NB4 (cell line): ENCODE data around the gene CD55.

Experiments used
- DNase-seq: peaks from one replicate; pipeline ENCODE4 v3.0.0; 2010; ENCODE audit warnings: low read depth
- H3K4me3 ChIP-seq: one replicate; pipeline ENCODE4 v1.5.1; 2011; ENCODE audit warnings: mild to moderate bottlenecking, low read depth, low read length, moderate library complexity
- CTCF ChIP-seq: IDR thresholded peaks from one replicate; pipeline ENCODE4 v1.5.1; 2012; ENCODE audit warnings: low read depth, low read length
- MYC ChIP-seq: IDR thresholded peaks from 2 replicates; pipeline ENCODE4 v1.6.1; 2011; ENCODE audit warnings: low read depth, low read length
- POLR2A ChIP-seq: IDR thresholded peaks from 2 replicates; pipeline ENCODE4 v1.6.1; 2011; ENCODE audit warnings: mild to moderate bottlenecking; ENCODE audit not compliant: insufficient read length; ENCODE audit errors: extremely low read depth
- TF ChIP-seq, protein P1 (sequence below): IDR thresholded peaks from 2 replicates; pipeline ENCODE4 v1.6.1; 2011; ENCODE audit warnings: low read depth, low read length

Gene CD55

GRCh38 chr1:207389728-207390464, 68.4 kb downstream of the CD55 start:
- no peak for DNase-seq
- H3K4me3 ChIP-seq: no peak overlapping the region
- TF ChIP-seq MYC (no peak), CTCF (no peak)
- TF ChIP-seq, protein P1, sequence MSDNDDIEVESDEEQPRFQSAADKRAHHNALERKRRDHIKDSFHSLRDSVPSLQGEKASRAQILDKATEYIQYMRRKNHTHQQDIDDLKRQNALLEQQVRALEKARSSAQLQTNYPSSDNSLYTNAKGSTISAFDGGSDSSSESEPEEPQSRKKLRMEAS: no peak

- no peak for DNase-seq
- TF ChIP-seq, protein P1: no peak
- TF ChIP-seq MYC (no peak), CTCF (no peak), POLR2A (no peak)
- no peak overlapping the region for H3K4me3 ChIP-seq
Observed at GRCh38 chr1:207393610-207394009, 72.1 kb downstream of the CD55 start.

GRCh38 chr1:207396168-207396746, 74.8 kb downstream of the CD55 start:
- DNase-seq: no peak
- no peak overlapping the region for H3K4me3 ChIP-seq
- TF ChIP-seq MYC (no peak), CTCF (no peak), POLR2A (no peak)

DNA sequence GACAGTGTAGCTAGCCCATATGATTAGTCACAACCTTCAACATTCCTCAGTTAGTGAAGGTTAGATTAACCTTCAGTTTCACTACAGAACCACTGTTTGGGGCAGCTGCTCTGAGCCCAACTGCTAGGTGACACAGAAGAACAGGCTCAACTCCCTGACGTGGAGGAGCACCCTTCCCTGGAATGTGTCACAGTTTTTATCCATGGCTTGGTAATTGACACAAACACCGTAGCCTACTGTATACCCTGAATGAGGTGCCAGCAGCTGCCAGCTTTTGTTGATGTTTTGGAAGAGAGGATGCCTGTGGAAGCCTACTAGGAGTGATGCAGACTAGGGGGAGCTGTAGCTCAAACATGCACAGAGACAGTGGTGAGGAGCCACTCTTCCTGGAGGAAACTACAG, 76.0 kb downstream of the CD55 start:
- DNase-seq: no peak
- H3K4me3 ChIP-seq: no peak overlapping the region
- TF ChIP-seq POLR2A (no peak), MYC (no peak), CTCF (no peak)
- TF ChIP-seq, protein P1: no peak

GRCh38 chr1:207398986-207399385, 77.5 kb downstream of the CD55 start:
- no peak overlapping the region for H3K4me3 ChIP-seq
- TF ChIP-seq CTCF: no peak
- TF ChIP-seq, protein P1: no peak
- no peak for TF ChIP-seq MYC
- TF ChIP-seq POLR2A: no peak
- no peak for DNase-seq

DNA sequence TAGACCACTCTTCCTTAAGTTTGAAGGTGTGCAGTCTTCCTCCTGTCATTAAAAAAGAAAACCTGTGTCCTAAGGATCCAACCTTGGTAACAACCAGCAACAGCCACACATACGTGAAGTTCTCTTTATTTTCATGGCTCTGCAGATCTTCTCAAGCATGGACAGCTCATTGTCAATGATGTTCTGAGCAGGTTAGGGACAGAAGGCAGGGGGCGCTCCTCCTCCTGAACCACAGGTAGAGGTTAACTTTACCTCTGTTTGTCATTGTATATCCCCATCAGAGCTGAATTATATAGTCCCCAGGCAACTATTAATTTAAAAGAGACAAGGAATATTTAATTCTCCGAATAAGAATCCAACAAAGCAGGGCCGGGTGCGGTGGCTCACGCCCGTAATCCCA, 80.1 kb downstream of the CD55 start:
- DNase-seq: no peak
- no peak overlapping the region for H3K4me3 ChIP-seq
- TF ChIP-seq POLR2A (no peak), CTCF (no peak), MYC (no peak)
- TF ChIP-seq, protein P1: no peak
